NCI-H526 (cell line): ENCODE results near the gene MGA.
A peak's percentile ranks its signal among the peaks of the same experiment; 100 is the strongest.

Source experiments
- DNase-seq, 2 experiments: peaks; one replicate each; lab custom pipeline; 2025; lab: John Stamatoyannopoulos, UW

MGA gene

DNA sequence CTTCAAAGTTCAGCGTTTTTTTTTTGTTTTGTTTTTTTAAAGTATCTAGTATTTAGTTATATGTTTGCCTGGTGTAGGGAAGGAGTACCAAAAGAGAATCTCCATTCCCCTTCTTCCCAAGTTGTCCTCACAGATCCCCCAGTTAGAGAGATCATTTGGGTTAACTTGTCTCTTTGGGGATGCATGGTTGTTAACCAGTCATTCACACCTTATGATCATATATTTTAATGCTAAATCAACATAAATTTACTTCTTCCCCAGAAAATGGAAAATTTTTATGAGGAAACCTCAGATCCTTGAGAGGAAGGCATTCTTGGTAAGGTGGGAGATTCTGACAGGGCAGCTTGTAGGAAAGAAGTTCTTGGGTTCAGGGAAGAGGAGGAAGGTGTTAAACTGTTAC, 1.5 kb upstream of the MGA start:
- DNase-seq: no peak

- no peak for DNase-seq
Observed at GRCh38 chr15:41659190-41659589, 1.0 kb upstream of the MGA start.

DNA sequence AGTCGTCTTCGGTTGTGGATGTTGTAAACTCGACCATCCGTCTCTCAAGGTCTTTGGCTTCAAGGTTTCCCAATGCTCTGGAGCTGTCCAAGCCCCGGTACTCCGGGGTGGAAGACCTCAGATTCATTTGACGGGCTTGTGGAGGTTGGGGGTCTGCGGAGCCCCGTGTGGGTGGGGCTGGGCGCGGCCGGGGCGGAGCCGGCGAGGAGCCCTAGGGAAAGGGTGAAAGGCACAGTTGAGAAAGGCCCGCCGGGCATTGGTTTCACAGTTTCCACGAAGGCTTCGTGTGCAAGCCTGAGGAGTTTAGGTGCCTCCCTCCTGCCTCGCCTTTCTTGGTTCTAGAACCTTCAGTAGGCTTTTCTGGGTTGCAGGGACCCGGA, 360 bp upstream of the MGA start:
- no peak for DNase-seq

DNA sequence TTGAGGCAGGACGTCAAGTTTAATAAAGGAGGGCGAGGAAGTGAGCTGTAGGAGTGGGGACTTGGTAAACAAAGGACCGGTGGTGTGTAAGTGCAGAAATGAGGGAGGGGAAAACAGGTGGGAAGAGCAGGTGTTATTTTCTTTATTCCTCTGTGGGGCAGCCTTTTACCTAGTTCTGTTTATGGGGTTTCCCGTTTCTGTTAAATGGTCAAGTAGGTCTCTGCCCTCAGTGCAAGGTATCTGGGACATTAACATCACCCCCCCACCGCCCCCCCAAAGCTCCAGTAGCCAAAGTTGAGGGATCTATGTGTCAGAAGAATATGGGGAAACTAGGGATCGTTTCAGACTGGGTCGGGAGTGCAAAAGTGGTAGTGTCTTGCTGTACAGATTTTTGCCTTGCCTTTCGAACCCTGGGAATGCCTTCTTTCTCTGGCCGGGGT, 893 bp downstream of the MGA start:
- DNase-seq: peak in 1 of 2 experiments; percentile 71

DNA sequence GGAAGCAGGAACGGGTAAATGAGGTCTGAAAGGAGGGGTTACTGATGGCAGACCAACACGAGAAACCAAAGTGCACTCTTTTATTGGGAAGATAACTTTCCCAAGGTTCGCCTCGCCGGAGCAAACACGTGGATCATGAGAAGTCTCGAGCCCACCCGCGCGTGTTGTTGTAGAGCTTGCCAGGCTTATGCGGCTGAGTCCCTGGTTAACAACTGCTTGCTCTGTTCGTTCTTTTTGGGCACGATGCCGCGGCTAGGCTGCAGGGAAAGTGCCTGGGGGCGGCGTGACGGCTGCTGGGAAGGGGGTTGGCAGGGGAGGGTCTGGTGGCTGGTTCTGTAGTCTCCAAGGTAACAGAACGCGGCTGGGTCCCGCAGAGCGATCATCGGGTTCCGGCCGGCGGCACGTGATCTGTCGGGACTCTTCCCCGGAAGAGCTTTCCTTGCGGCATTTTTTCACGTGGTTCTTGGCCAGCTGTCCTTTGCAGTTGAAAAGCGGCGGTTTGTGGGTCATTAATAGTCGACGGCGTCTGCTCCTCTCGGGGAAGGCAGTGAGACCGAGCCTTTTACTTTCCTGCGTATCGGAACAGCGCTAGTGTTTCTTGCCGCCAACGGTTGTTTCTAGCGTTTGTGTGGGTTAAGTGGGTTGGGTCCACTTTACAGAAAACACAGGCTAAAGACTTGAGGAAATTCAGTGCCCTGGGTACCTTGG, 1.5 kb downstream of the MGA start:
- DNase-seq: peak; percentile 86 to 92

GRCh38 chr15:41666353-41666920, 6.2 kb downstream of the MGA start:
- DNase-seq: no peak

DNA sequence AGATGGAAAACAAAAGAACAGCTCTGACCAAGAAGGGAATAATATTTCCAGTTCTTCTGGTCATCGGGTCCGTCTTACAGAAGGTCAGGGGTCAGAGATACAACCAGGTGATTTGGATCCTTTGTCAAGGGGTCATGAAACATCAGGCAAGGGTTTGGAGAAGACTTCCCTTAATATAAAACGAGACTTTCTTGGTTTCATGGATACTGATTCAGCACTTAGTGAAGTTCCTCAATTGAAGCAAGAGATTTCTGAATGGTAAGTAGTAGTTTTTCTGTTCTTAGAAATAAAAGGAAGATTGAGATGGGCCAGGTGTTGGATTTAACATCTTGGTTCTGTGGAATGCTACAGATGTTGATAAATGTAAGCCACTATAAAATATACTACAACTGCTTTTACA, 9.5 kb downstream of the MGA start:
- no peak for DNase-seq

DNA sequence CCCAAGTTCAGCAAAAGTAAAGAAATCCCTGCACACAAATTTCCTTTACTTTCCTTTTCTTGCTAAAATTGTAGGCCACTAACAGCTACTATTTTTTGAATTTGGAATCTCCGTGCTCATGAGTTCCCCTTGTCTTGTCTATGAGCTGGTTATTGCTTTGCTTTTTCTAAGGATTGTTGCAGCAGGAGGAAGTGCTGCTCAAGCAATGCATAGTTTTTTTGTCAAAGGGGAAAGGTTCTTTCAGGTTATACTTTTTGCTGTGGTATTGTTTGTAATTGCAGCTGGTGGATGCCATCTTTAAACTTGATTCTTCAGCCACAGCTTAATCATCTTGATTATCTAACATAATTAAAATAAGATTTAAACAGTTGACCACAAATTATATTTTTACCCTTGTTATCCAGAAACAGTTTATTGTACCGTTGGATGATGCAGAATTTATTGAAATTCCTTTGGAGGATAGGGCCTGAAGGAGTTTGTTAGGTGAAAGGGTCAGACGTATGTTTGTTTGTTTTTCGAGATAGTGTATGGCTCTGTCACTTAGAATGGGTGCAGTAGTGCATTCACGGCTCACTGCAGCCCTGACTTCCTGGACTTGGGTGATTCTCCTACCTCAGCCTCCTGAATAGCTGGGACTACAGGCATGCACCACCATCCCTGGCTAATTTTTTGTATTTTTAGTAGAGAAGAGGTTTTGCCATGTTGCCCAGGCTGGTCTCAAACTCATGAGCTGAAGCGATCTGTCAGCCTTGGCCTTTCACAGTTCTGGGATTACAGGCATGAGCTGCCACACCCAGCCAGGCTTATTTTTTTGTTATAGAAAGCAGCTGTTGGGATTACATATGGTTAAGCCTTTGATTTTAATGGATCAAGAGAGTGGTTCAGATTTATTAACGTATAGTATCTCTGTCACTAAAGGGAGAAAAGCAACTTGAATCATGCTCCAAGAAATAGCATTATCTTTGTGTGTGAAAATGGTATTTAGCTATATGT, 11.7 kb downstream of the MGA start:
- DNase-seq: no peak

DNA sequence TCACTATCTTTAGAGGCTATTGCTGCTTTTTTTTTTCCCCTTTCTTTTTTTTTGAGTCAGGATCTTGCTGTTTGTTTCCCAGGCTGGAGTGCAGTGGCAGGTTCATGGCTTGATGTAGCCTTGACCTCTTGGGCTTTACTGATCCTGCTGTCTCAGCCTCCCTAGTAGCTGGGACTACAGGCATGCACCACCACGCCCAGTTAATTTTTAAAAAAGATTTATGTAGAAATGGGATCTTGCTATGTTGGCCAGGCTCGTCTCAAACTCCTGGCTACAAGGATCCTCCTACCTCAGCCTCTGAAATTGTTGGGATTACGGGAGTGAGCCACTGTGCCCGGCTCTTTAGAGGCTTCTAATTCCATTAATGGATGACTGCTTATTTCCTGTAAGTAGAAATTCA, 15.1 kb downstream of the MGA start:
- DNase-seq: no peak

GRCh38 chr15:41678742-41679141, 18.5 kb downstream of the MGA start:
- no peak for DNase-seq

DNA sequence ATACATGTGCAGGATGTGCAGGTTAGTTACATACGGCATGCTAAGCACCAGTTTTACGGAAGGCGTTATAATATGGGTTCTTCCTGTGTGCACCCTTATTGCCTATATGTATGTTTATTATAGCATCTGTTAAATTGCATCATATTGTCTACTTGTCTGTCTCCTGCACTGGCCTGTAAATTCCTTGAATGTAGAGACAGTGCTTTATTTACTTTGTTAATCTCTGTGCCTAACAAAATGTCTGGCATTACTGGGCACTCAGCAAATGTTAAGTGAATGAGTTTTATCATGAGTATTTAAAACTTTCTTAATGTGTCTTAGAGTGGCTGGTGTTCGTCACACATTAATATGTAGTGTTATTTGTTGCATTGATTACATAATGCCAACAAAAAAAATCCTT, 23.8 kb downstream of the MGA start:
- DNase-seq: no peak

DNA sequence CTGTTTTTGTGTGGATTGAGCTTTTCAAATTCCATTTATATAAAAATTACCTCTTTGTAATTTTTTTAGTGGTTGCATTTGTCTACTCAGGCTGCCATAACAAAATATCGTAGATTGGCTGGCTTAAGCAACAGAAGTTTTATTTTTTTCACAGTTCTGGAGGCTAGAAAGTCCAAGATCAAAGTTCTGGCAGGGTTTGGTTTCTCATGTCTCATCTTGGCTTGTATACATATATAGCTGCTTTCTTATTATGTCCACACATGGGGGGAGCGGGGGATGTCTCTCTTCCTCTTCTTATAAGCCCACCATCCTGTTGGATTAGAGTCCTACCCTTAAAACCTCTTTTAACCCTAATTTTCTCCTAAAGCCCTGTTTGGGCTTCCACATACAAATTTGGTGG, 28.5 kb downstream of the MGA start:
- DNase-seq: no peak

DNA sequence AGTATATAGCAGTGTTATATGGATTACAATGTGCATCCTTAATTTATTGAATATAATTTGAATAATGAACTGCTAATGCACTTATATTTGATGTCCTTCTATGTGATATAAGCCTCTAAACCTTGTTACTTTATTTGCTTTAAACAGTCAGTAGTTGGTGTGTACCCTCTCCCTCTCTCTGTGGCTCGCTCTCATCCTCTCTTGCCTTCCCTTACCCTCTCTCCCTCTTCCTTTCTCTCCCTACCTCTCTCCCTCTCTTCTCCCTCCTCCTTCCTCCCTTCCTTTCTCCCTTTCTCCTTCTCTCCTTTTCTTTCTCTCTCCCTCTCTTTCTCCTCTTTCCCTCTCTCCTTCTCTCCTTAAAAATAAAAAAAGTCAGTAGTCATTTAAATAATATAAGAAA, 28.9 kb downstream of the MGA start:
- no peak for DNase-seq

GRCh38 chr15:41689834-41690233, 29.6 kb downstream of the MGA start:
- no peak for DNase-seq

DNA sequence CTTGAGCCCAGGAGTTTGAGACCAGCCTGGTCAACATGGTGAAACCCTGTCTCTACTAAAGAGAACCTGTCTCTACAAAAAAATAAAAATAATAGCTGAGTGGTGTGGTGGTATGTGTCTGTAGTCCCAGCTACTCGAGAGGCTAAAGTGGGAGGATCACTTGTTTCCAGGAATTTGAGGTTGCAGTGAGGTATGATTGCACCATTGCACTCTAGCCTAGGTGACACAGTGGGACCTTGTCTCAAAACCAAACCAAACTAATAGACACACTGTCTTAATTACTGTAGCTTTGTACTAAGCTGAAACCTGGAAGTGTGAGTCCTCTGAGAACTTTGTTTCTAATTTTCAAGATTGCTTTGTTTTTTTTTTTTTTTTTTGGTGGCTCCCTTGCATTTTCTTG, 30.4 kb downstream of the MGA start:
- DNase-seq: no peak

DNA sequence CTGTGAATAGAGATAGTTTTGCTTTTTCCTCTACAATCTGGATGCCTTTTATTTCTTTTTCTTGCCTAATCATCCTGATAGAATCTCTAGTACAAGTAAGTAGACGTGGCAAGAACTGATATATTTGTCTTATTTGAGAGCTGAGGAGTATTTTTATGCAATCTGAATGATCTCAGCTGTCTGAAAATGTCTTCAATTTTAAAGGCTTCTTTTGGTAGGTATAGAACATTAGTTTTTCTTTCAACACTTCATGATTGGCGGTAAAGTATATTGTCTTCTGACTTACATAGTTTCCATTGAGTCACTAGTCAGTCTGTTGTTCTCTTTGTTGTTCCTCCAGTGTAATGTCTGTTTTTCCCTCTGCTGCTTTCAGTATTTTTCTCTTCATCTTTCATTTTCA, 31.3 kb downstream of the MGA start:
- DNase-seq: no peak

GRCh38 chr15:41692049-41692448, 31.8 kb downstream of the MGA start:
- DNase-seq: no peak

- DNase-seq: no peak
Observed at GRCh38 chr15:41693757-41694156, 33.6 kb downstream of the MGA start.

DNA sequence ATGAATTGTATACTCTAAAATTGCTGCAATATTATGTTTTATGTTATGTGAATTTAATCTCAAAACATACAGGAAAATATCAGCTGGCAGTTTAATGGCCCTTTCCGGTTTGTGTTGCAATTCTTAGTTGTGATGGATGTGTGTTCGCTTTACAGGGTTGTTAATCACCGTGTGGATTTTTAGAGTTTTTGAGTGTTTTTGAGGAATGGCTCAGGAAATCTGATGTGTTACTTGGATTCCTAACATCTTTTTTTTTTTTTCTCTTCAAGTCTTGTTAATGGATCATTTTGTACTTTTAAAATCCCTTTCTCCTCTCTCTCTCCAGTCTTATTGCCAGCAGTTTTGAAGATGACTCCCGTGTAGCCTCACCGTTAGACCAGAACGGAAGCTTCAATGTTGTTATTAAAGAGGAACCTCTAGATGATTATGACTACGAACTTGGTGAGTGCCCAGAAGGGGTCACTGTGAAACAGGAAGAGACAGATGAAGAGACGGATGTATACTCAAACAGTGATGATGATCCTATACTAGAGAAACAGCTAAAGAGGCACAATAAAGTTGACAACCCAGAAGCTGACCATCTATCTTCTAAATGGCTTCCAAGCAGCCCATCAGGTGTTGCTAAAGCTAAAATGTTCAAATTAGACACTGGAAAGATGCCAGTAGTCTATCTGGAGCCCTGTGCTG, 35.7 kb downstream of the MGA start:
- peak in 1 of 2 experiments; percentile 33 for DNase-seq

- no peak for DNase-seq
Observed at GRCh38 chr15:41698779-41699178, 38.6 kb downstream of the MGA start.

GRCh38 chr15:41703120-41703519, 42.9 kb downstream of the MGA start:
- no peak for DNase-seq

- no peak for DNase-seq
Observed at GRCh38 chr15:41713047-41713446, 52.8 kb downstream of the MGA start.
